ENCODE results near the gene SLC16A7. TPM values are rescaled to one million over a fixed set of nuclear protein-coding genes. Genes with fewer than 3 reads are reported as not detected.

The SLC16A7 gene
- total RNA-seq, 1 donor from 2014 or later, result 1.8 TPM

GRCh38 chr12:59761542-59761941, 165.7 kb downstream of the SLC16A7 start:
- Histone ChIP-seq H3K9ac (no peak overlapping the region), H3K4me3 (no peak overlapping the region), H2AFZ (replicated peaks) (no peak overlapping the region), H3K4me1 (no peaks in the 10 kb centered on the region), H3F3A (ENCODE audit: low read depth) (no peaks in the 10 kb centered on the region), H3K36me3 (no peaks in the 10 kb centered on the region), H4K20me1 (ENCODE audit: low read depth) (no peaks in the 10 kb centered on the region), H3K79me2 (ENCODE audit: low read depth) (no peaks in the 10 kb centered on the region), H3K9me3 (ENCODE audit: low read depth) (no peaks in the 10 kb centered on the region), H3K4me2 (no peak overlapping the region), H3K27me3 (no peaks in the 10 kb centered on the region), H3K27ac (no peak overlapping the region)
- no peaks in the 10 kb centered on the region for H3K27me3 Mint-ChIP-seq (ENCODE audit: insufficient read depth, low read depth)
- no peak overlapping the region for H3K27ac Mint-ChIP-seq
- no peaks in the 10 kb centered on the region for H3K4me1 Mint-ChIP-seq
- no peak overlapping the region for H3K4me3 Mint-ChIP-seq
- no peaks in the 10 kb centered on the region for H3K36me3 Mint-ChIP-seq
- no peaks in the 10 kb centered on the region for H3K9me3 Mint-ChIP-seq
- no peak for DNase-seq (ENCODE audit: low spot score)
- TF ChIP-seq EZH2 (IDR thresholded peaks at IDR 0.05) (no peak), EZH2phosphoT487 (IDR thresholded peaks at IDR 0.05) (no peak), CTCF (IDR thresholded peaks at IDR 0.05) (no peak)

GRCh38 chr12:59763835-59764234, 168.0 kb downstream of the SLC16A7 start:
- Histone ChIP-seq H3F3A (ENCODE audit: low read depth) (no peaks in the 10 kb centered on the region), H3K4me3 (no peak overlapping the region), H3K79me2 (ENCODE audit: low read depth) (no peaks in the 10 kb centered on the region), H3K9ac (no peak overlapping the region), H3K4me2 (no peak overlapping the region), H3K9me3 (ENCODE audit: low read depth) (no peaks in the 10 kb centered on the region), H2AFZ (replicated peaks) (no peak overlapping the region), H3K27me3 (no peaks in the 10 kb centered on the region), H3K36me3 (no peaks in the 10 kb centered on the region), H3K4me1 (no peaks in the 10 kb centered on the region), H4K20me1 (ENCODE audit: low read depth) (no peaks in the 10 kb centered on the region), H3K27ac (no peak overlapping the region)
- no peak for DNase-seq (ENCODE audit: low spot score)
- no peak overlapping the region for H3K4me3 Mint-ChIP-seq
- H3K9me3 Mint-ChIP-seq, result peaks cover 4% of the 10 kb centered on the region
- H3K27ac Mint-ChIP-seq, result no peak overlapping the region
- no peak for TF ChIP-seq EZH2phosphoT487 (IDR thresholded peaks at IDR 0.05)
- H3K27me3 Mint-ChIP-seq (ENCODE audit: insufficient read depth, low read depth), result no peaks in the 10 kb centered on the region
- H3K36me3 Mint-ChIP-seq, result no peaks in the 10 kb centered on the region
- no peaks in the 10 kb centered on the region for H3K4me1 Mint-ChIP-seq

GRCh38 chr12:59768031-59768430, 172.2 kb downstream of the SLC16A7 start:
- TF ChIP-seq EZH2phosphoT487 (IDR thresholded peaks at IDR 0.05) (no peak), EZH2 (IDR thresholded peaks at IDR 0.05) (no peak), CTCF (IDR thresholded peaks at IDR 0.05) (no peak)
- no peaks in the 10 kb centered on the region for H3K79me2 ChIP-seq (ENCODE audit: low read depth)
- no peaks in the 10 kb centered on the region for H4K20me1 ChIP-seq (ENCODE audit: low read depth)
- H3K4me1 ChIP-seq, result no peaks in the 10 kb centered on the region
- H2AFZ ChIP-seq (replicated peaks), result no peak overlapping the region
- no peaks in the 10 kb centered on the region for H3K9me3 ChIP-seq (ENCODE audit: low read depth)
- no peak overlapping the region for H3K4me3 ChIP-seq
- DNase-seq (ENCODE audit: low spot score), result no peak
- H3K4me2 ChIP-seq, result no peak overlapping the region
- H3K36me3 ChIP-seq, result no peaks in the 10 kb centered on the region
- no peaks in the 10 kb centered on the region for H3F3A ChIP-seq (ENCODE audit: low read depth)
- no peak overlapping the region for H3K27ac ChIP-seq
- no peak overlapping the region for H3K9ac ChIP-seq
- H3K27me3 Mint-ChIP-seq (ENCODE audit: insufficient read depth, low read depth), result no peaks in the 10 kb centered on the region
- no peak overlapping the region for H3K27ac Mint-ChIP-seq
- H3K4me3 Mint-ChIP-seq, result no peak overlapping the region
- no peaks in the 10 kb centered on the region for H3K4me1 Mint-ChIP-seq
- H3K36me3 Mint-ChIP-seq, result no peaks in the 10 kb centered on the region
- H3K27me3 ChIP-seq, result no peaks in the 10 kb centered on the region
- H3K9me3 Mint-ChIP-seq, result peaks cover 4% of the 10 kb centered on the region

GRCh38 chr12:59780605-59781135, 184.8 kb downstream of the SLC16A7 start:
- no peaks in the 10 kb centered on the region for H3K4me1 ChIP-seq
- peak overlapping the region; percentile 95 for H2AFZ ChIP-seq (replicated peaks)
- H3K36me3 Mint-ChIP-seq, result no peaks in the 10 kb centered on the region
- H3K4me3 Mint-ChIP-seq, result no peak overlapping the region
- no peaks in the 10 kb centered on the region for H3K9me3 ChIP-seq (ENCODE audit: low read depth)
- no peak overlapping the region for H3K9ac ChIP-seq
- no peaks in the 10 kb centered on the region for H3F3A ChIP-seq (ENCODE audit: low read depth)
- H3K27ac Mint-ChIP-seq, result no peak overlapping the region
- DNase-seq (ENCODE audit: low spot score), result peak; percentile 50
- H3K4me3 ChIP-seq, result no peak overlapping the region
- no peaks in the 10 kb centered on the region for H4K20me1 ChIP-seq (ENCODE audit: low read depth)
- H3K9me3 Mint-ChIP-seq, result no peaks in the 10 kb centered on the region
- H3K36me3 ChIP-seq, result no peaks in the 10 kb centered on the region
- H3K27me3 Mint-ChIP-seq (ENCODE audit: insufficient read depth, low read depth), result peaks cover 2% of the 10 kb centered on the region
- no peaks in the 10 kb centered on the region for H3K79me2 ChIP-seq (ENCODE audit: low read depth)
- H3K27ac ChIP-seq, result no peak overlapping the region
- no peaks in the 10 kb centered on the region for H3K4me1 Mint-ChIP-seq
- H3K27me3 ChIP-seq, result no peaks in the 10 kb centered on the region
- H3K4me2 ChIP-seq, result no peak overlapping the region
- TF ChIP-seq EZH2 (IDR thresholded peaks at IDR 0.05), result no peak
- peak; percentile 58 for TF ChIP-seq CTCF (IDR thresholded peaks at IDR 0.05)
